Mucosa of stomach (tissue), 1 donor: ENCODE data around the gene TSNAX.
A peak's percentile ranks its signal among the peaks of the same experiment; 100 is the strongest.

Experiments used
- H3K27me3 ChIP-seq: one replicate; pipeline ENCODE4 v1.7.0; 2013; ENCODE audit warnings: mild to moderate bottlenecking, low read length; ENCODE audit not compliant: control insufficient read depth, insufficient read depth
- H3K36me3 ChIP-seq: one replicate; pipeline ENCODE4 v1.7.0; 2013; ENCODE audit warnings: low read length; ENCODE audit not compliant: control insufficient read depth, insufficient read depth
- H3K4me1 ChIP-seq: one replicate; pipeline ENCODE4 v1.7.0; 2013; ENCODE audit warnings: mild to moderate bottlenecking, low read length; ENCODE audit not compliant: control insufficient read depth, insufficient read depth
- H3K4me3 ChIP-seq: one replicate; pipeline ENCODE4 v1.7.0; 2013; ENCODE audit warnings: low read length
- H3K9ac ChIP-seq: one replicate; pipeline ENCODE4 v1.7.0; 2013; ENCODE audit warnings: mild to moderate bottlenecking, low read length, moderate library complexity
- H3K9me3 ChIP-seq: one replicate; pipeline ENCODE4 v1.7.0; 2013; ENCODE audit warnings: mild to moderate bottlenecking, low read length, moderate library complexity; ENCODE audit not compliant: control insufficient read depth
- donor health status: Pancreatic carcinoma.

Gene TSNAX

GRCh38 chr1:231596337-231596791, 67.9 kb downstream of the TSNAX start:
- H3K36me3 ChIP-seq: no peaks in the 10 kb centered on the region
- no peaks in the 10 kb centered on the region for H3K27me3 ChIP-seq
- no peaks in the 10 kb centered on the region for H3K9me3 ChIP-seq
- no peaks in the 10 kb centered on the region for H3K4me1 ChIP-seq
- no peak overlapping the region for H3K9ac ChIP-seq
- H3K4me3 ChIP-seq: no peak overlapping the region

- H3K4me1 ChIP-seq: no peaks in the 10 kb centered on the region
- H3K36me3 ChIP-seq: no peaks in the 10 kb centered on the region
- H3K27me3 ChIP-seq: no peaks in the 10 kb centered on the region
- no peak overlapping the region for H3K9ac ChIP-seq
- H3K4me3 ChIP-seq: no peak overlapping the region
- H3K9me3 ChIP-seq: no peaks in the 10 kb centered on the region
Measured at GRCh38 chr1:231597971-231598370, 69.5 kb downstream of the TSNAX start.

- H3K9me3 ChIP-seq: no peaks in the 10 kb centered on the region
- no peaks in the 10 kb centered on the region for H3K36me3 ChIP-seq
- no peaks in the 10 kb centered on the region for H3K27me3 ChIP-seq
- H3K4me3 ChIP-seq: no peak overlapping the region
- peaks cover 5% of the 10 kb centered on the region for H3K4me1 ChIP-seq
- no peak overlapping the region for H3K9ac ChIP-seq
Measured at GRCh38 chr1:231600458-231600976, 72.0 kb downstream of the TSNAX start.

GRCh38 chr1:231601824-231602672, 73.6 kb downstream of the TSNAX start:
- H3K4me3 ChIP-seq: no peak overlapping the region
- no peaks in the 10 kb centered on the region for H3K9me3 ChIP-seq
- H3K36me3 ChIP-seq: no peaks in the 10 kb centered on the region
- no peaks in the 10 kb centered on the region for H3K27me3 ChIP-seq
- peaks cover 5% of the 10 kb centered on the region for H3K4me1 ChIP-seq
- no peak overlapping the region for H3K9ac ChIP-seq

GRCh38 chr1:231602673-231602984, 74.2 kb downstream of the TSNAX start:
- H3K4me3 ChIP-seq: no peak overlapping the region
- peaks cover 5% of the 10 kb centered on the region for H3K4me1 ChIP-seq

GRCh38 chr1:231603598-231604275, 75.3 kb downstream of the TSNAX start:
- no peaks in the 10 kb centered on the region for H3K9me3 ChIP-seq
- no peaks in the 10 kb centered on the region for H3K27me3 ChIP-seq
- peaks cover 5% of the 10 kb centered on the region for H3K4me1 ChIP-seq
- H3K9ac ChIP-seq: peak overlapping the region; percentile 60
- H3K36me3 ChIP-seq: no peaks in the 10 kb centered on the region
- peak overlapping the region; percentile 81 for H3K4me3 ChIP-seq

More at GRCh38 chr1:231602673-231602984, 74.2 kb downstream of the TSNAX start:
- Histone ChIP-seq H3K9ac (no peak overlapping the region), H3K36me3 (no peaks in the 10 kb centered on the region), H3K9me3 (no peaks in the 10 kb centered on the region), H3K27me3 (no peaks in the 10 kb centered on the region)

GRCh38 chr1:231604276-231604621, 75.8 kb downstream of the TSNAX start:
- peaks cover 5% of the 10 kb centered on the region for H3K4me1 ChIP-seq
- no peak overlapping the region for H3K4me3 ChIP-seq
- H3K27me3 ChIP-seq: no peaks in the 10 kb centered on the region
- no peaks in the 10 kb centered on the region for H3K9me3 ChIP-seq
- no peaks in the 10 kb centered on the region for H3K36me3 ChIP-seq
- H3K9ac ChIP-seq: no peak overlapping the region

- H3K9me3 ChIP-seq: no peaks in the 10 kb centered on the region
Measured at GRCh38 chr1:231605149-231606100, 77.0 kb downstream of the TSNAX start.

GRCh38 chr1:231606712-231607111, 78.2 kb downstream of the TSNAX start:
- Histone ChIP-seq H3K9ac (no peak overlapping the region), H3K4me1 (peaks cover 5% of the 10 kb centered on the region), H3K36me3 (no peaks in the 10 kb centered on the region), H3K4me3 (no peak overlapping the region), H3K27me3 (no peaks in the 10 kb centered on the region), H3K9me3 (no peaks in the 10 kb centered on the region)

More at GRCh38 chr1:231605149-231606100, 77.0 kb downstream of the TSNAX start:
- Histone ChIP-seq H3K4me3 (no peak overlapping the region), H3K4me1 (peaks cover 5% of the 10 kb centered on the region), H3K36me3 (no peaks in the 10 kb centered on the region), H3K27me3 (no peaks in the 10 kb centered on the region), H3K9ac (no peak overlapping the region)

GRCh38 chr1:231610388-231610787, 81.9 kb downstream of the TSNAX start:
- H3K4me1 ChIP-seq: no peaks in the 10 kb centered on the region
- H3K4me3 ChIP-seq: no peak overlapping the region
- H3K27me3 ChIP-seq: no peaks in the 10 kb centered on the region
- H3K9ac ChIP-seq: no peak overlapping the region
- H3K36me3 ChIP-seq: no peaks in the 10 kb centered on the region
- no peaks in the 10 kb centered on the region for H3K9me3 ChIP-seq

- no peaks in the 10 kb centered on the region for H3K4me1 ChIP-seq
- no peaks in the 10 kb centered on the region for H3K27me3 ChIP-seq
- no peaks in the 10 kb centered on the region for H3K36me3 ChIP-seq
- H3K4me3 ChIP-seq: no peak overlapping the region
- H3K9ac ChIP-seq: no peak overlapping the region
- no peaks in the 10 kb centered on the region for H3K9me3 ChIP-seq
Measured at GRCh38 chr1:231611111-231611510, 82.6 kb downstream of the TSNAX start.
